ENCODE measurements around the gene NOTCH3.

The NOTCH3 gene

GRCh38 chr19:15201374-15202023, 704 bp upstream of the NOTCH3 start:
- H3K4me1 ChIP-seq (ENCODE audit: control insufficient read depth, low read depth, low read length), result peaks cover 6% of the 10 kb centered on the region
- H3K9ac ChIP-seq (ENCODE audit: low read length), result no peak overlapping the region

DNA sequence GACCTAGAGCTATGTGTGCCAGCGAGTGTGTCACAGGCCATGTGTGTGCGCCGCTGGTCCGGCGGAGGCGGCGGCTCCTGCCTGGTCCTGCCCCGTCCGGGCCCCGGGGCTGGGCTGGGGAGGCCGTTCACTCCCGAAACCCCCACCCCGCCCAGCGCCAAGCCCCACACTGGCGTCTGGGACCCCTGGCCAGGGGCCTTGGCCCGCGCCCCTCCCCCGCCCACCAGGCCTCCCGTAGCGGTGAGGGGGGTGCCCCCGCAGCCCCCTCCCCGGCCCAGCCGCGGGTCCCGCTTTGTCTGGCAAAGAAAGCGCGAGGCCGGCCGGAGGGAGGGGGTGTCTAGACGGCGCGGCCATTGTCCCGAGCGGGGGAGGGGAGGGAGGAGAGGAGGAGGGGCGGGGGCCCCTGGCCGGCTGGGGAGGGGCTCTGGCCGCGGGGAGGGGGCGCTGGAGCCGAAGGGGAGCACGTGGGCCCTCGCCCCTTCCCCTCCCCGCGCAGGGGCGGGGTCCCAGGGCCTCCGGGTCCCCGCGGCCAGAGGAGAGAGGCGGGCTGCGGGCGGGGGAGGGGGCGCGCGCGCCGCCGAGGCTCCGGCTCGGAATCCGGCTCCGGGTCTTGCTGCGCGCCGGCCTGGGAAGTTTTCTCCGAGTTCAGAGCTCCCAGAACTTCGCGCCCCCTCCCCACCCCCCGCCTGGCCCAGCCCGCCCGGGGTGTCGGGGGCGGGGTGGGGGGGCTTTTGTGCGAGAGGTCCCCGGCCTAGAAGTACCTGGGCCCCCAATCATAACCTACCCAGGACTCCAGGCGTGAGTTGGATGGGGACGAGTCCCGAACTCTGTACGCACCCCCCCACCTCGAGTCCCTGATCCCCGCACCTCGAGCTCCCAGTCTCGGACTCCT, 888 bp downstream of the NOTCH3 start:
- no peaks in the 10 kb centered on the region for H3K27me3 ChIP-seq (ENCODE audit: control insufficient read depth, insufficient read depth, low read length)
- H3K36me3 ChIP-seq (ENCODE audit: control insufficient read depth, low read depth, low read length), result peaks cover 14% of the 10 kb centered on the region
- peak overlapping the region; percentile 47 for H3K27ac ChIP-seq (ENCODE audit: low read length)
- H3K9me3 ChIP-seq (ENCODE audit: control insufficient read depth, low read depth, low read length), result no peaks in the 10 kb centered on the region
- H3K9ac ChIP-seq (ENCODE audit: low read length), result peak overlapping the region; percentile 78
- H3K4me3 ChIP-seq (ENCODE audit: low read length), result peak overlapping the region; percentile 89
- peaks cover 12% of the 10 kb centered on the region for H3K4me1 ChIP-seq (ENCODE audit: control insufficient read depth, low read depth, low read length)

More at GRCh38 chr19:15201374-15202023, 704 bp upstream of the NOTCH3 start:
- Histone ChIP-seq H3K27ac (ENCODE audit: low read length) (no peak overlapping the region), H3K36me3 (ENCODE audit: control insufficient read depth, low read depth, low read length) (peaks cover 14% of the 10 kb centered on the region), H3K9me3 (ENCODE audit: control insufficient read depth, low read depth, low read length) (no peaks in the 10 kb centered on the region), H3K27me3 (ENCODE audit: control insufficient read depth, insufficient read depth, low read length) (no peaks in the 10 kb centered on the region), H3K4me3 (ENCODE audit: low read length) (peak overlapping the region; percentile 46)

DNA sequence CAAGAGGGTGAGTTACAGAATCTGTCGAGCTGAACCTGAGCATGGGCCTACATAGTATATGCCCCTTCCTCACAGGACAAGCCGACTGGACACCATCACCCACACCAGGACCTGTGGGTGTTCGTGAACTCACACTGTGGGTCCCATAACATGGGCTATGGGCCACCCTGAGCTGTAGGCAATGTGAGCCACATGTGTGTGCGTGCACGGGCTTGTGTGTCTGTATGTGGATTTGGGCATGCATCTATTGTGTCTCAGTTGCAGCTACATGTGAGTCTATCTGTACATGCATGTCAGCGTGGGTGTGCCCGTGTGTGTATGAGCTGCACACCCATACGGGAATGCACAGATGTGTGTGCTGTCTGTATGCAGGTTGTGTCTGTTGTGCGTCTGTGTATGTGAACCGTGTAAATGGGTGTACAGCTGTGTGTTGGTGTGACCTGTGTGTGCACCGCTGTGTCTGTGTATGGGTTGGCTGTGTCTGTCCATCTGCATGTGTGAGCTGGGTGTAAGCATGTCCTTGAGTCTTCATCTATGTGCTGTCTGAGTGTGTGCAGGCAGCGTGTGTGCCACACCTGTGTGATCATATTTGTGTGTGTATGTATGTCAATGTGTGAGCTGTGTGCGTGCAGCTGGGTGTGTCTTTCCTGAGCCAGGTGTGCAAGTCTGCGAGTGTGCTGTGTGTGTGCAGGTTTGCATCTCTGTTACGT, 1.7 kb downstream of the NOTCH3 start:
- no peaks in the 10 kb centered on the region for H3K27me3 ChIP-seq (ENCODE audit: control insufficient read depth, insufficient read depth, low read length)
- peaks cover 13% of the 10 kb centered on the region for H3K4me1 ChIP-seq (ENCODE audit: control insufficient read depth, low read depth, low read length)
- H3K4me3 ChIP-seq (ENCODE audit: low read length), result peak overlapping the region; percentile 89
- H3K9me3 ChIP-seq (ENCODE audit: control insufficient read depth, low read depth, low read length), result no peaks in the 10 kb centered on the region
- no peak overlapping the region for H3K27ac ChIP-seq (ENCODE audit: low read length)
- peaks cover 14% of the 10 kb centered on the region for H3K36me3 ChIP-seq (ENCODE audit: control insufficient read depth, low read depth, low read length)
- peak overlapping the region; percentile 49 for H3K9ac ChIP-seq (ENCODE audit: low read length)

DNA sequence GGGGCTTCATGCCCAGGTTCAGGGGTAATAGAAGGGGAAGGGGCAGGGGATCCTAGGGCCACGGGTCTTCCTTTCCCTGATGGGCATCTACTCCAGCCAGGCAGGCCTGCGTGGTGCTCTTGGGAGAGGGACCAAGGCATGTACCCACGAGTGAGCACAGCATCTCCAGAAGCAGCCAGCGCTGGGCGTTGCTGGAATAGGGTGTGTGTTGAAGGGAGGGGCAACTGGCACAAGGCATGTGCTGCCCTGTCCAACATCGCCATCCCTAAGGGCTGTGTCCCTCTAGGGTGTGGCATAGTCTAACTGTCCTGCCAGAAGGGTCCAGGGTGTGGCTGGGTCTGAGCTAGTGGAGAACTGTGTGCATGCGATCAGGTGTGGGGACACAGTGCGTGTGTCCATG, 2.9 kb downstream of the NOTCH3 start:
- Histone ChIP-seq H3K36me3 (ENCODE audit: control insufficient read depth, low read depth, low read length) (peaks cover 19% of the 10 kb centered on the region), H3K4me1 (ENCODE audit: control insufficient read depth, low read depth, low read length) (peaks cover 13% of the 10 kb centered on the region), H3K9me3 (ENCODE audit: control insufficient read depth, low read depth, low read length) (no peaks in the 10 kb centered on the region), H3K27me3 (ENCODE audit: control insufficient read depth, insufficient read depth, low read length) (no peaks in the 10 kb centered on the region), H3K4me3 (ENCODE audit: low read length) (no peak overlapping the region), H3K9ac (ENCODE audit: low read length) (no peak overlapping the region), H3K27ac (ENCODE audit: low read length) (no peak overlapping the region)

DNA sequence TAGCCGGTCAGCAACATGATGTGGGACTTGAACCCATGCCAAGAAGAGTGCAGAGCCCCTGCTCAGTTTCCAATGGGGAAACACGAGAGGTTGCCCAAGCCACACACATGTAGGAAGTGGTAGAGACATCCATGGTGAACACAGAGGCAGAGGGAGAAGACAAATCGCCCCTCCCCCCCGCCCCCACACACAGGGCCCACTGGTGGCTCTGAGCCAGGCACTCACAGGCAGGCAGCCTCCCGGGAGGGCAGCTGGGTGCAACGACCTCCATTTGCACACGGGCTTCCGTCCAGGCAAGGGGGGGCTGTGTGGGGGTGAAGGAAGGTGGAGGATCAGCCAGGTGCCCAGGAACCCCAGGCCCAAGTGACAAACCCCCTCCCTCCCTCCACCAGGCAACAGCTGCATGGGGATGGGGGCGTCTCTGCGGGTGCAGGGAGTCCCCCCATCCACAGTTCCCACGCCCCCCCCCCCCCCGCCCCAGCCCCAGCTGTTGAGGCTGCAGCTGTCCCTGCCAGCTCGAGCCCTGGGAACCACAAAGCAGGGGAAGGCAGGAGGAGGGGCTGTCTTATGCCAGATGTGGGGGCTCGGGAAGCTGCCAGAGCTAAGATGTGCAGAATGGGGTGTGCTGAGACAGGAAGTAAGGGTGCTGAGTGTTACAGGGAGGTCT, 3.4 kb downstream of the NOTCH3 start:
- Histone ChIP-seq H3K27ac (ENCODE audit: low read length) (no peak overlapping the region), H3K4me1 (ENCODE audit: control insufficient read depth, low read depth, low read length) (peaks cover 13% of the 10 kb centered on the region), H3K36me3 (ENCODE audit: control insufficient read depth, low read depth, low read length) (peaks cover 23% of the 10 kb centered on the region), H3K4me3 (ENCODE audit: low read length) (no peak overlapping the region), H3K27me3 (ENCODE audit: control insufficient read depth, insufficient read depth, low read length) (no peaks in the 10 kb centered on the region), H3K9me3 (ENCODE audit: control insufficient read depth, low read depth, low read length) (no peaks in the 10 kb centered on the region), H3K9ac (ENCODE audit: low read length) (no peak overlapping the region)

- H3K27me3 ChIP-seq (ENCODE audit: control insufficient read depth, insufficient read depth, low read length), result no peaks in the 10 kb centered on the region
- H3K4me1 ChIP-seq (ENCODE audit: control insufficient read depth, low read depth, low read length), result peaks cover 13% of the 10 kb centered on the region
- H3K27ac ChIP-seq (ENCODE audit: low read length), result no peak overlapping the region
- peak overlapping the region; percentile 62 for H3K4me3 ChIP-seq (ENCODE audit: low read length)
- peaks cover 26% of the 10 kb centered on the region for H3K36me3 ChIP-seq (ENCODE audit: control insufficient read depth, low read depth, low read length)
- H3K9ac ChIP-seq (ENCODE audit: low read length), result no peak overlapping the region
- no peaks in the 10 kb centered on the region for H3K9me3 ChIP-seq (ENCODE audit: control insufficient read depth, low read depth, low read length)
Observed at GRCh38 chr19:15196360-15197005, 4.3 kb downstream of the NOTCH3 start.

DNA sequence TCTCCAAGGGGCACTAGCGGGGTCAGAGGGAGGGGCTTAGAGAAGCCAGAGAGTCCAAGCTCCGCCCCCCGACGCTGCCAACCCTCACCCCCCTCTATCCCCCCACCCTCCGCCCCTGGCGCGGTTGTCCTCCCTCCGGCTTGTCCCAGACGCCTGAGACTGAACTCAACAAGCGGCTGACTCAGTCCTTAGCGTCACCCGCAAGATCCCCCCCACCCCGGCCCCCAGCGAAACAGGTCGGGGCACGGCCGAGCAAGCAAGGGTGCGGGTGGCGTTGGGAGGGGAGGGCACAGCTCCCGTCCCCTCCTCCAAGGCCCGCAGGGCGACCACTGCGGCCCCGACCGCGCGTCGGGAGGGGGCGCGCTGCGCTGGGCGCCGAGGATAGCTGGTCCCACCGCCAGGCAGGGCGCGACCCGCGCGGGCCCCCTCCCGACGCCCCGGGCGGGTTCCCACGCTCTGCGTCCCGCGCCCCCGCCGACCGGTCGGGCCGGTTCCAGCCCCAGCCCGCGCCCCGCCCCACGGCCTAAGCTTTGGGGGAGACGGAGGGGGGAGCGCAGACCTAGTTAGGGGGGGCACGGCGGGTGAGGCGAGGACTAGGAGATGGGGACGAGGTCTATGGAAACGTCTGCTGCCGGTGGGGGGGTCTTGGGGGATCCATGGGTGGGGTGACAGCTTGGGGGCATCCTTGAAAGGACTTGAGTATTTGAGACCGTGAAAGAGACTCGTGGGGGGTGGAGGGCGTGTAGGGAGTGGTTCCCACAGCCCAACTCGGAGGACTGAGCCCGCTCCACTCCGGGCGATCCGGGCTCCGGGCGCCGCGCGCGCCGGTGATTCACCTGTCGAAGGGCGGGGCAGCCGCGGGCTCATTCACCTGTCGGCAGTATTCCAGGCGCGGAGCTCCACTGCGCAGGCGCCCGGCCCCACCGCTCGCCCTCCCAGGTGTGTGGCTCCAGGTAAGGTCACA, 5.1 kb downstream of the NOTCH3 start:
- Histone ChIP-seq H3K9ac (ENCODE audit: low read length) (no peak overlapping the region), H3K4me1 (ENCODE audit: control insufficient read depth, low read depth, low read length) (peaks cover 13% of the 10 kb centered on the region), H3K36me3 (ENCODE audit: control insufficient read depth, low read depth, low read length) (peaks cover 33% of the 10 kb centered on the region), H3K4me3 (ENCODE audit: low read length) (peak overlapping the region; percentile 62), H3K27me3 (ENCODE audit: control insufficient read depth, insufficient read depth, low read length) (no peaks in the 10 kb centered on the region), H3K27ac (ENCODE audit: low read length) (no peak overlapping the region), H3K9me3 (ENCODE audit: control insufficient read depth, low read depth, low read length) (no peaks in the 10 kb centered on the region)

DNA sequence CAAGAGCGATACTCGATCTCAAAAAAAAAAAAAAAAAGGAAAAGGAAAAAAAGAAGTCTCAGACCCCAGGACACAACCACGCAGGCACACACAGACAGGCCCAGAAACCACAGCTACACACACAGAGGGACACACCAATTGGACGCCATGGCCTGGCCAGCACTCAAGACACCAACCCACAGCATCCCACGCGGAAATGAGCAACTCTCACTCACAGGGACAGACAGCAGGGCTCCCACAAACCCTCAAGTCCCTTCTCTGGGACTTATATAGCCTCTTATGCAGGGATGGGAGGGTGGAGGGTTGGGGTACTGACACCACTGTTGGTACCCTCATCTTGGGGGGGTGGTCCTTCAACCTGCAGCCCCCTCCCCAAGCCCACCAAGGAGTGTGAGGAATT, 5.9 kb downstream of the NOTCH3 start:
- Histone ChIP-seq H3K4me1 (ENCODE audit: control insufficient read depth, low read depth, low read length) (peaks cover 13% of the 10 kb centered on the region), H3K9me3 (ENCODE audit: control insufficient read depth, low read depth, low read length) (no peaks in the 10 kb centered on the region), H3K36me3 (ENCODE audit: control insufficient read depth, low read depth, low read length) (peaks cover 39% of the 10 kb centered on the region), H3K27ac (ENCODE audit: low read length) (no peak overlapping the region), H3K4me3 (ENCODE audit: low read length) (peak overlapping the region; percentile 62), H3K27me3 (ENCODE audit: control insufficient read depth, insufficient read depth, low read length) (no peaks in the 10 kb centered on the region), H3K9ac (ENCODE audit: low read length) (no peak overlapping the region)

DNA sequence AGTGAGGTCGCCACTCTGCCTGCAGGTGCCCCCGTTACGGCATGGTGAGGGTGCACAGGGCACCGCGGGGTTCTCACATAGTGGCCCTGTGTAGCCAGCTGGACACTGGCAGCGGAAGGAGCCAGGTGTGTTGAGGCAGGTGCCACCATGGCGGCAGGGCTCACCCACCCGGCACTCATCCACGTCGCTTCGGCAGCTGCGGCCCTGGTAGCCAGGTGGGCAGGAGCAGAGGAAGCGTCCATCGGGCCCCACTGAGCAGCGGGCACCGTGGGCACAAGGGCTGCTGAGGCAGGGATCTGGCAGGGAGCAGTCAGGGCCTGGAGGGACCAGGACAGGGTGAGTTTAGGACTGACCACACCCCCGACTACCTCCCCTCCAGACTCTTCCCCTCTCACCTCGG, 8.8 kb downstream of the NOTCH3 start:
- Histone ChIP-seq H3K36me3 (ENCODE audit: control insufficient read depth, low read depth, low read length) (peaks cover 42% of the 10 kb centered on the region), H3K27ac (ENCODE audit: low read length) (no peak overlapping the region), H3K27me3 (ENCODE audit: control insufficient read depth, insufficient read depth, low read length) (no peaks in the 10 kb centered on the region), H3K4me1 (ENCODE audit: control insufficient read depth, low read depth, low read length) (peaks cover 9% of the 10 kb centered on the region), H3K9ac (ENCODE audit: low read length) (no peak overlapping the region), H3K4me3 (ENCODE audit: low read length) (no peak overlapping the region), H3K9me3 (ENCODE audit: control insufficient read depth, low read depth, low read length) (no peaks in the 10 kb centered on the region)

DNA sequence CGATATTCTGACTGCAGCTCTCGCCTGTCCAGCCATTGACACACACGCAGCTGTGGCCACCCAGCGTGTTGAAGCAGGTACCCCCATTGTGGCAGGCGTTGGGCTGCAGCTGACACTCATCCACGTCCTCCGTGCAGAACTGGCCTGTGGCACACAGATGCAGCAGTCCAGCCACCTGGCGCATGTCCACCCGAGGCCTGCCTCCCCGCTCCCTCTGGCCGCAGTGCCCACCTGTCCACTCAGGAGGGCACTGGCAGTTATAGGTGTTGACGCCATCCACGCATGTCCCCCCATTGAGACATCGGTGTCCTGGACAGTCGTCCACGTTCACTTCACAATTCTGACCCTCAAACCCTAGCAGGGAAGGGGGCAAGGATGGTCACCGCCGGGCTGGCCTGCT, 9.3 kb downstream of the NOTCH3 start:
- no peak overlapping the region for H3K27ac ChIP-seq (ENCODE audit: low read length)
- H3K9ac ChIP-seq (ENCODE audit: low read length), result no peak overlapping the region
- no peaks in the 10 kb centered on the region for H3K27me3 ChIP-seq (ENCODE audit: control insufficient read depth, insufficient read depth, low read length)
- H3K4me3 ChIP-seq (ENCODE audit: low read length), result no peak overlapping the region
- H3K4me1 ChIP-seq (ENCODE audit: control insufficient read depth, low read depth, low read length), result peaks cover 8% of the 10 kb centered on the region
- H3K9me3 ChIP-seq (ENCODE audit: control insufficient read depth, low read depth, low read length), result no peaks in the 10 kb centered on the region
- H3K36me3 ChIP-seq (ENCODE audit: control insufficient read depth, low read depth, low read length), result peaks cover 42% of the 10 kb centered on the region

Data from iPS-18a (cell line).